ENCODE data around the gene GPR31. TPM values are rescaled to one million over a fixed set of nuclear protein-coding genes. Genes with fewer than 3 reads are reported as not detected.

GPR31 gene
- polyA plus RNA-seq, 3 donors = not detected

DNA sequence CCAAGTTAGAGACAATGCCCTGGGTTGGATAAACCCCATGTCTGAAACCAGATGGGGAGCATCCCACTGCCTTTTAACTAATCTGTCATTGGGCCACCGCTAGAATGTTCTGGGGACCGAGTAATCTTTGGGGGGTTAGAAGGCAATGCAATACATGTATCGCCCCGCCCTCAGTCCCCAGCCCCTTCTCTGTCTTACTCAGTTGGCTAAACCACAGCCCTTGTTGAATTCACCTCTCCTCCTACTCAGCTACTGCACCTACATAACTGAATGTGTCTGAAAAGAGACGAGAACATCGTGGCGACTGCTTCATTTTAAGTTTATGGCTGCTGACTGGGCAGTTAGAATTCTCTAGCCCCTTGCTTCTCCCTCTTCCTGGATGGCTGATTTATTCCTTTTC, 50.0 kb downstream of the GPR31 start:
- Histone ChIP-seq H3K4me2 (replicated peaks; ENCODE audit: extremely low read depth, low read length, poor library complexity, severe bottlenecking) (no peak overlapping the region), H3K36me3 (replicated peaks in 1 of 2; ENCODE audit: control insufficient read depth in 1 of 2, insufficient read depth in 2 of 2, low read length in 2 of 2) (no peaks in the 10 kb centered on the region), H2AFZ (ENCODE audit: insufficient read depth, low read depth, low read length, poor library complexity, severe bottlenecking) (no peak overlapping the region), H3K4me3 (replicated peaks in 1 of 3; ENCODE audit: low read depth in 2 of 3, low read length in 3 of 3) (no peak overlapping the region), H3K4me1 (ENCODE audit: control insufficient read depth in 1 of 2, insufficient read depth in 2 of 2, low read length in 2 of 2) (peaks cover 7 to 9% of the 10 kb centered on the region in 2 donors), H3K79me2 (ENCODE audit: insufficient read depth, low read length) (no peaks in the 10 kb centered on the region), H3K9me3 (replicated peaks in 1 of 2; ENCODE audit: control insufficient read depth in 1 of 2, insufficient read depth in 1 of 2, low read length in 2 of 2) (no peaks in the 10 kb centered on the region), H4K20me1 (ENCODE audit: insufficient read depth, low read length) (no peaks in the 10 kb centered on the region), H3K27ac (ENCODE audit: low read depth in 1 of 2, low read length in 2 of 2) (no peak overlapping the region), H3K27me3 (ENCODE audit: control insufficient read depth in 2 of 2, insufficient read depth in 2 of 2, low read length in 2 of 2) (no peaks in the 10 kb centered on the region), H3K9ac (ENCODE audit: insufficient read depth, low read length, poor library complexity, severe bottlenecking) (no peak overlapping the region)
- intact Hi-C loops (cut with micrococcal nuclease) = no loop called here
- Mint-ChIP-seq H3K36me3 (no peaks in the 10 kb centered on the region), H3K27ac (peak overlapping the region in 1 of 7 donors; percentile 46), H3K9me3 (peaks cover 0 to 3% (median 0%) of the 10 kb centered on the region in 7 donors), H3K4me3 (no peak overlapping the region), H3K27me3 (ENCODE audit: low read depth in 3 of 3) (peaks cover 0 to 4% (median 3%) of the 10 kb centered on the region in 3 donors), H3K4me1 (peaks cover 7% of the 10 kb centered on the region)
- no peak for DNase-seq
- TF ChIP-seq, protein P1, sequence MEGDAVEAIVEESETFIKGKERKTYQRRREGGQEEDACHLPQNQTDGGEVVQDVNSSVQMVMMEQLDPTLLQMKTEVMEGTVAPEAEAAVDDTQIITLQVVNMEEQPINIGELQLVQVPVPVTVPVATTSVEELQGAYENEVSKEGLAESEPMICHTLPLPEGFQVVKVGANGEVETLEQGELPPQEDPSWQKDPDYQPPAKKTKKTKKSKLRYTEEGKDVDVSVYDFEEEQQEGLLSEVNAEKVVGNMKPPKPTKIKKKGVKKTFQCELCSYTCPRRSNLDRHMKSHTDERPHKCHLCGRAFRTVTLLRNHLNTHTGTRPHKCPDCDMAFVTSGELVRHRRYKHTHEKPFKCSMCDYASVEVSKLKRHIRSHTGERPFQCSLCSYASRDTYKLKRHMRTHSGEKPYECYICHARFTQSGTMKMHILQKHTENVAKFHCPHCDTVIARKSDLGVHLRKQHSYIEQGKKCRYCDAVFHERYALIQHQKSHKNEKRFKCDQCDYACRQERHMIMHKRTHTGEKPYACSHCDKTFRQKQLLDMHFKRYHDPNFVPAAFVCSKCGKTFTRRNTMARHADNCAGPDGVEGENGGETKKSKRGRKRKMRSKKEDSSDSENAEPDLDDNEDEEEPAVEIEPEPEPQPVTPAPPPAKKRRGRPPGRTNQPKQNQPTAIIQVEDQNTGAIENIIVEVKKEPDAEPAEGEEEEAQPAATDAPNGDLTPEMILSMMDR (IDR thresholded peaks at IDR 0.05) = no peak
- WGBS (ENCODE audit: insufficient coverage) = 74% methylated on average over 3 of the region's 7 CpGs

DNA sequence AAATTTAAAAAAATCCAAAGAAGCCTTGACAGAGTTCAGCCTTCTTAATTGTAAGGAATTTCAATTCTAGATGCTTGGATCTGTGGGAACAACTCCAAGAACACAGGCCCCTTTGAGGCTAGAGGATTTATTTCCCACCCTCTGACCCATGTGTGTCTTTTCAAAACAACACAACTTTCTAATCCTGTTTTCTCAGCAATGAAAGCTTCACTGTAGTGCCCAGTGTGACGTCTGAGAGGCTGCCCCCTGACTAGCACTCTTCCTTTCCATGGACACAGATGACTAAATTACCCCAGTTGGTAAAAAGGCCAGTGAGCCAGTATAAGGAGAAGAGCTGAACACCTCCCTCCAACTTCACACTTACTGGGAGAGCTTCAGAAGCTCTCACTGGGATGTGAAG, 51.4 kb downstream of the GPR31 start:
- Histone ChIP-seq H3K79me2 (ENCODE audit: insufficient read depth, low read length) (no peaks in the 10 kb centered on the region), H3K9me3 (replicated peaks in 1 of 2; ENCODE audit: control insufficient read depth in 1 of 2, insufficient read depth in 1 of 2, low read length in 2 of 2) (no peaks in the 10 kb centered on the region), H2AFZ (ENCODE audit: insufficient read depth, low read depth, low read length, poor library complexity, severe bottlenecking) (no peak overlapping the region), H3K4me2 (replicated peaks; ENCODE audit: extremely low read depth, low read length, poor library complexity, severe bottlenecking) (no peak overlapping the region), H3K27me3 (ENCODE audit: control insufficient read depth in 2 of 2, insufficient read depth in 2 of 2, low read length in 2 of 2) (no peaks in the 10 kb centered on the region), H3K36me3 (replicated peaks in 1 of 2; ENCODE audit: control insufficient read depth in 1 of 2, insufficient read depth in 2 of 2, low read length in 2 of 2) (no peaks in the 10 kb centered on the region), H3K4me3 (replicated peaks in 1 of 3; ENCODE audit: low read depth in 2 of 3, low read length in 3 of 3) (no peak overlapping the region), H3K27ac (ENCODE audit: low read depth in 1 of 2, low read length in 2 of 2) (no peak overlapping the region), H3K9ac (ENCODE audit: insufficient read depth, low read length, poor library complexity, severe bottlenecking) (no peak overlapping the region), H4K20me1 (ENCODE audit: insufficient read depth, low read length) (no peaks in the 10 kb centered on the region), H3K4me1 (ENCODE audit: control insufficient read depth in 1 of 2, insufficient read depth in 2 of 2, low read length in 2 of 2) (peaks cover 7 to 10% of the 10 kb centered on the region in 2 donors)
- Mint-ChIP-seq H3K4me3 (no peak overlapping the region), H3K27ac (peak overlapping the region in 2 of 7 donors; percentile 31 to 35), H3K4me1 (peaks cover 7% of the 10 kb centered on the region), H3K36me3 (no peaks in the 10 kb centered on the region), H3K9me3 (peaks cover 0 to 2% (median 0%) of the 10 kb centered on the region in 7 donors), H3K27me3 (ENCODE audit: low read depth in 3 of 3) (peaks cover 0 to 4% (median 2%) of the 10 kb centered on the region in 3 donors)
- no CpG with 5 or more reads among the region's 1 CpG for WGBS (ENCODE audit: insufficient coverage)
- TF ChIP-seq, protein P1 (IDR thresholded peaks at IDR 0.05) = no peak
- DNase-seq = no peak
- intact Hi-C loops (cut with micrococcal nuclease) = no loop called here

Other genes starting within 250 kb of the GPR31 start
- 100 to 1,000 TPM; 432 to 562 (median 493) TPM for gene RNASET2, start 201.4 kb downstream of the GPR31 start, polyA plus RNA-seq
- 1 to 10 TPM; 3.8 to 7.1 (median 6.4) TPM for gene CEP43, start 158.6 kb downstream of the GPR31 start, polyA plus RNA-seq
- gene CCR6, start 34.9 kb downstream of the GPR31 start, polyA plus RNA-seq = under 1 TPM in 2 of 3 donors, not detected in 1; 0.07 to 0.43 TPM
- gene UNC93A, start 133.3 kb upstream of the GPR31 start, polyA plus RNA-seq = not detected
- not detected for gene TTLL2, start 167.1 kb upstream of the GPR31 start, polyA plus RNA-seq